Panc1 (cell line): ENCODE results near the gene USP6NL. TPM values are rescaled to one million over a fixed set of nuclear protein-coding genes. Genes with fewer than 3 reads are reported as not detected.

Experiments used
- ATAC-seq: fragments of 200-7000 bp; cut with Tn5 transposase; 2 replicates; pipeline ENCODE4 v1.9.1; 2020; ENCODE audit warnings: mild to moderate bottlenecking, moderate library complexity
- BruUV-seq: library from RNA; stranded (reverse); fragments of 400-500 nt; replicated peaks from 2 replicates; lab custom pipeline; 2021; lab: Mats Ljungman, UMichigan
- CTCF ChIA-PET: fragments of 300-600 bp; sonication (Branson Sonifier 250); formaldehyde crosslinking; loops from one replicate; lab custom pipeline; 2022; ENCODE audit warnings: antibody characterized with exemption; lab: Charles Lee
- POLR2A ChIA-PET: fragments of 300-600 bp; sonication (Branson Sonifier 250); formaldehyde crosslinking; loops from one replicate; lab custom pipeline; 2022; ENCODE audit warnings: antibody characterized with exemption; lab: Charles Lee
- DNase-seq: peaks from one replicate; pipeline ENCODE4 v3.0.0-alpha.2; 2010; ENCODE audit warnings: low read depth, low spot score
- H3K27ac ChIP-seq: 2 replicates; pipeline ENCODE4 v1.5.1; 2011; ENCODE audit warnings: mild to moderate bottlenecking, low read length, inconsistent platforms
- H3K27me3 ChIP-seq: fragments of 200-500 bp; sonication (Bioruptor generic); 2 replicates; pipeline ENCODE4 v1.6.0; 2014; ENCODE audit warnings: low read length, inconsistent platforms; ENCODE audit not compliant: control insufficient read depth, insufficient read depth
- H3K36me3 ChIP-seq: fragments of 200-500 bp; sonication (Bioruptor generic); 2 replicates; pipeline ENCODE4 v1.5.1; 2014; ENCODE audit warnings: inconsistent platforms, mild to moderate bottlenecking, low read length, moderate library complexity; ENCODE audit not compliant: control insufficient read depth, insufficient read depth
- H3K4me1 ChIP-seq: 2 replicates; pipeline ENCODE4 v1.5.1; 2011; ENCODE audit warnings: inconsistent platforms, mild to moderate bottlenecking, low read length, moderate library complexity; ENCODE audit not compliant: control insufficient read depth, insufficient read depth
- H3K4me3 ChIP-seq, 2 experiments: 2 replicates each; pipeline ENCODE4 v1.5.1; 2011 to 2012; ENCODE audit warnings: low read depth in 2 of 2, low read length in 2 of 2, mild to moderate bottlenecking in 2 of 2, inconsistent platforms in 1 of 2, moderate library complexity in 1 of 2
- H3K9me3 ChIP-seq: fragments of 200-500 bp; sonication (Bioruptor generic); 2 replicates; pipeline ENCODE4 v1.5.1; 2014; ENCODE audit warnings: low read depth, mild to moderate bottlenecking, inconsistent platforms, low read length, moderate library complexity; ENCODE audit not compliant: control insufficient read depth, insufficient read depth
- CTCF ChIP-seq: fragments of 450-650 bp; IDR thresholded peaks from 2 replicates; pipeline ENCODE4 v1.5.1; 2017; ENCODE audit warnings: mild to moderate bottlenecking
- POLR2AphosphoS5 ChIP-seq: IDR thresholded peaks from 2 replicates; pipeline ENCODE4 v1.6.1; 2012; ENCODE audit warnings: mild to moderate bottlenecking, low read depth, low read length, moderate library complexity
- REST ChIP-seq, 2 experiments: IDR thresholded peaks; 2 replicates each; pipeline ENCODE4 v1.6.1; 2011 to 2012; ENCODE audit warnings: low read depth in 2 of 2, control low read depth in 1 of 2, low read length in 1 of 2, mild to moderate bottlenecking in 1 of 2, moderate library complexity in 1 of 2; ENCODE audit not compliant: insufficient read depth in 1 of 2
- SIN3A ChIP-seq: IDR thresholded peaks from 2 replicates; pipeline ENCODE4 v1.6.1; 2012; ENCODE audit warnings: low read depth, mild to moderate bottlenecking, low read length, moderate library complexity, borderline replicate concordance; ENCODE audit not compliant: insufficient read depth
- TCF7L2 ChIP-seq: IDR thresholded peaks from 2 replicates; pipeline ENCODE4 v1.6.1; 2011; ENCODE audit warnings: mild to moderate bottlenecking, low read depth, low read length, inconsistent platforms
- in situ Hi-C: cut with HindIII; loops from 2 replicates; pipeline ENCODE4 v1.10.0; 2016; ENCODE audit warnings: low sequenced_read_pairs, low pct_unique_long_range_greater_than_20kb
- intact Hi-C: fragments of 100-400 bp; cut with micrococcal nuclease; formaldehyde crosslinking; loops from one replicate; pipeline ENCODE4 v1.10.0; 2022; ENCODE audit not compliant: unreplicated experiment
- total RNA-seq: library from RNA; stranded (reverse); gene quantifications from one replicate; pipeline ENCODE4 v1.2.1, GENCODE V29; 2021; ENCODE audit not compliant: unreplicated experiment

The USP6NL gene
- total RNA-seq, 1 experiment from 2014 or later: 13.9 TPM

- no TSS peak for BruUV-seq
- ATAC-seq: no peak
- in situ Hi-C loops (no loop called here), intact Hi-C loops (no loop called here)
- Histone ChIP-seq H3K27me3 (no peaks in the 10 kb centered on the region), H3K9me3 (no peaks in the 10 kb centered on the region), H3K36me3 (no peaks in the 10 kb centered on the region; the same call in 1 of the 2 replicates), H3K27ac (no peak overlapping the region), H3K4me1 (no peaks in the 10 kb centered on the region), H3K4me3 (no peak overlapping the region)
- CTCF ChIA-PET: no interaction called here
- no peak for DNase-seq
- TF ChIP-seq POLR2AphosphoS5: no peak
- TF ChIP-seq CTCF: no peak
- no peak for TF ChIP-seq REST (IDR thresholded peaks at IDR 0.05; ENCODE audit: insufficient read depth in 1 of 2, low read depth in 2 of 2, low read length in 1 of 2)
- TF ChIP-seq SIN3A: no peak
- no peak for TF ChIP-seq TCF7L2
- POLR2A ChIA-PET: no interaction called here
These were observed 130.8 kb downstream of the USP6NL start for GRCh38 chr10:11480687-11481086.

GRCh38 chr10:11479300-11479699, 132.2 kb downstream of the USP6NL start:
- POLR2A ChIA-PET: no interaction called here
- intact Hi-C loops: no loop called here
- Histone ChIP-seq H3K4me1 (no peaks in the 10 kb centered on the region), H3K9me3 (no peaks in the 10 kb centered on the region), H3K4me3 (no peak overlapping the region), H3K36me3 (no peaks in the 10 kb centered on the region; the same call in 1 of the 2 replicates), H3K27ac (no peak overlapping the region), H3K27me3 (no peaks in the 10 kb centered on the region)
- DNase-seq (no peak), ATAC-seq (no peak)
- TF ChIP-seq REST (IDR thresholded peaks at IDR 0.05; ENCODE audit: insufficient read depth in 1 of 2, low read depth in 2 of 2, low read length in 1 of 2): no peak
- CTCF ChIA-PET: no interaction called here
- in situ Hi-C loops: no loop called here
- no TSS peak for BruUV-seq
